Stimulated activated CD8-positive, alpha-beta memory T cell treated with anti-CD3 and anti-CD28 coated beads, Interleukin-12 subunit alpha, Interleukin-12 subunit beta, amount 100 ng/mL, for 24 hours (primary cell): Measurements from ENCODE around the gene ARMC8.
A peak's percentile ranks its signal among the peaks of the same experiment; 100 is the strongest.
"Not testable (repeated sequence)": the region's sequence is repeated elsewhere in the genome, so short reads cannot be mapped to it uniquely, and the experiment has no call there.

Experiments
- DNase-seq: peaks from one replicate; pipeline ENCODE4 v3.0.0-alpha.2; 2020; ENCODE audit errors: extremely low read depth

The ARMC8 gene, protein sequence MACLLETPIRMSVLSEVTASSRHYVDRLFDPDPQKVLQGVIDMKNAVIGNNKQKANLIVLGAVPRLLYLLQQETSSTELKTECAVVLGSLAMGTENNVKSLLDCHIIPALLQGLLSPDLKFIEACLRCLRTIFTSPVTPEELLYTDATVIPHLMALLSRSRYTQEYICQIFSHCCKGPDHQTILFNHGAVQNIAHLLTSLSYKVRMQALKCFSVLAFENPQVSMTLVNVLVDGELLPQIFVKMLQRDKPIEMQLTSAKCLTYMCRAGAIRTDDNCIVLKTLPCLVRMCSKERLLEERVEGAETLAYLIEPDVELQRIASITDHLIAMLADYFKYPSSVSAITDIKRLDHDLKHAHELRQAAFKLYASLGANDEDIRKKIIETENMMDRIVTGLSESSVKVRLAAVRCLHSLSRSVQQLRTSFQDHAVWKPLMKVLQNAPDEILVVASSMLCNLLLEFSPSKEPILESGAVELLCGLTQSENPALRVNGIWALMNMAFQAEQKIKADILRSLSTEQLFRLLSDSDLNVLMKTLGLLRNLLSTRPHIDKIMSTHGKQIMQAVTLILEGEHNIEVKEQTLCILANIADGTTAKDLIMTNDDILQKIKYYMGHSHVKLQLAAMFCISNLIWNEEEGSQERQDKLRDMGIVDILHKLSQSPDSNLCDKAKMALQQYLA

GRCh38 chr3:138187296-138188012 is at the start of gene ARMC8:
Gene ARMC8 (plus strand): TSS chr3:138187301. CDS start chr3:138187555, 254 bp downstream.
- DNase-seq, result peak; percentile 19

DNA sequence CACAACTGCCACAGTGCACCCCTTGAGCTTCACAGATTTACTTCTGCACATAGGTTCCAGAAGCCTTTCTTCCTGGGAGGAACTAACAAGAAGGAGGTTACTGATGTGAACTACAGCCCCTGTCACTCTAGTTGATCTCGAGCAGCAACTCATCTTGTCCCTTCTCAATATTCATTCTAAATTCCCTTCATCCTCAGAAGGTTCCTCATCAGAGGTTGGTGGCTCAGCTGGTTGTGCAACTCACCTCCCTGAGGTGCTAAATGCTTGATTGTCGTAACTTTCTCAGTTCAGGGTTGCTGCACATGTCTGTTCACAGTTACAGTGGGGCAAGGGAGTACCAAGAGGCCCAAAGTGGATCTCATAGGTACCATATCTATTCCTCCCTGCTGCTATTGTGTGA is 49.2 kb upstream of the ARMC8 start:
- no peak for DNase-seq

- DNase-seq, result no peak
Measured at GRCh38 chr3:138139691-138140090, 47.4 kb upstream of the ARMC8 start.

GRCh38 chr3:138140940-138141339 is 46.2 kb upstream of the ARMC8 start:
- DNase-seq, result no peak

DNA sequence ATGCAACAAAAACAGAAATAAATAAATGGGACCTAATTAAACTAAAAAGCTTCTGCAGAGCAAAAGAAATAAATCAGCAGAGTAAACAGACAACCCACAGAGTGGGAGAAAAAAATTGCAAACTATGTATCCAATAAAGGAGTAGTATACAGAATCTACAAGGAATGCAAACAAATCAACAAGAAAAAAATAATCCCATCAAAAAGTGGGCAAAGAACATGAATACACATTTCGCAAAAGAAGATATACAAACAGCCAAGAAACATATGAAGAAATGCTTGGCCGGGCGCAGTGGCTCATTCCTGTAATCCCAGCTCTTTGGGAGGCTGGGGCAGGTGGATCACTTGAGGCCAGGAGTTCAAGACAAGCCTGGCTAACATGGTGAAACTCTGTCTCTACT is 44.9 kb upstream of the ARMC8 start:
- not testable (repeated sequence) for DNase-seq

DNA sequence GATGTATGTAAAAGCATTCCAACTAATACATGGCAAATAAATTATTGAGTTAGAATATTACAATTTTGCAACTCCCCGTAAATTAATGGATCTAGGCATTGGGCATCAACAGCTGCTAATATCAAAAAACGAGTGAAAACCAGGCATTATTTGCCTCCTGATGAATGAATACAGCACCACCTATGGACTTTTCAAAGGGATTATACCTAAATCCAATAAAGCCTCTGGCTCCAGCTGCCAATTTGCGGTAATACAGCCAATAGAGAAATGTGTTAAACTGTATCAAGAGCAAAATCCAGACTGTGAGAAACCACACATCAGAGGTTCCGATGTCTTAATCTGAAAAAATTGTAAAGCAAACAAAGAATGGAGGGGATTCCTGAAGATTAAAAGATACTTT is 38.6 kb upstream of the ARMC8 start:
- DNase-seq, result no peak

- DNase-seq, result no peak
Measured at GRCh38 chr3:138154534-138154933, 32.6 kb upstream of the ARMC8 start.

DNA sequence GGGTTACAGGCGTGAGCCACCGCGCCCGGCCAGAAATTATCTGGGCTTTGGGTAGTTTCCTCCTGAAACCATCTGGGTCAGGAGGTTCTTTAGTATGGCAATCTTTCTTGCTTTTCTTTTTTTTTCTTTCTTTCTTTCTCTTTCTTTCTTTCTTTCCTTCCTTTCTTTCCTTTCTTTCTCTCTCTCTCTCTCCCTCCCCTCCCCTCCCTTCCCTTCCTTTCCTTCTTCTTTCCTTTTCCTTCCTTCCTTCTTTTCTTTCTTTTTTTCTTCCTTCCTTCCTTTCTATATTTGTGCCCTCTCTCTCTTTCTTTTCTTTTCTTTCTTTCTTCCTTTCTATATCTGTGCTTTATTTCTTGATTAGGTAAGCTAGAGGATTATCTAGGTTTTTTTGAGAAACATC is 29.4 kb upstream of the ARMC8 start:
- no peak for DNase-seq

DNA sequence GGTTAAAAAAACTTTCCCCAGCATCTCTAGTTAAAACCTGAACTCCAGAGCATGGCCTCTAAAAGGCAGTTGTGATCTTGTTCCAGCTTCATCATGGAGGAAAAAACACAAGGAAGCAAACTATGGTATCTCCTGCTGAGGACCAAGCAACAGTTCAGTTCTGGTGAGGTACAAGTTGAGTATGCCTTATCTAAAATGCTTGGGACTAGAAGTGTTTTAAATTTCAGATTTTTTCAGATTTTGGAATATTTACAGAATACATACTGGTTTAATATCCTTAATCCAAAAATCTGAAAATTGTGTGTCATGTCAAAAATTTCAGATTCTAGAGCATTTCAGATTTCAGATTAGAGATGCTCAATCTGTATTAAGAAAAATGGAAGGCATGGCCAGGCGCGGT is 22.0 kb upstream of the ARMC8 start:
- no peak for DNase-seq

- no peak for DNase-seq
Measured at GRCh38 chr3:138172625-138173024, 14.5 kb upstream of the ARMC8 start.

DNA sequence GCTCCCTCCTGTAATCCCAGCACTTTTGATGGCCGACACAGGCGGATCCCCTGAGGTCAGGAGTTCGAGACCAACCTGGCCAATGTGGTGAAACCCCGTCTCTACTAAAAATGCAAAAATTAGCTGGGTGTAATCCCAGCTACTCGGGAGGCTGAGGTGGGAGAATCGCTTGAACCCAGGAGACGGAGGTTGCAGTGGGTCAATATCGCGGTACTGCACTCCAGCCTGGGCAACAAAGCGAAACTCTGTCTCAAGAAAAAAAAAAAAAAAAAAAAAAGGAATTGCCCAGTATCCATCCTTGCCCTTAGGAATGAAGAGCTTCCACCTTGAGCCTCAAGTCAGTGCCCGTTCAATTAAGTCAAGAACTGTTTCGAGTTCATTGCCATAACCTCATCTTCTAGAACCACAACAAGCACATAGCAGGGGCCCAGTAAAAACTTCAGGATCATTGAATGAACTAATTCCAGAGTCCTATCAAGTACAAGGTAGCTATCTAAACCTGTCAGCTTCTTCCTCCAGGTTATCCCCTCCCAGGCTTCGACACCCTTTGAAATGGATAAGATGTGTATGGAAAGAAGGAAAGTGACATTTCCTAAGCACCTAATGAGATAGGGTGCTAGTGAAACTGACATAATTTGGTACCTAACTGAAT is 13.2 kb upstream of the ARMC8 start:
- DNase-seq, result no peak

DNA sequence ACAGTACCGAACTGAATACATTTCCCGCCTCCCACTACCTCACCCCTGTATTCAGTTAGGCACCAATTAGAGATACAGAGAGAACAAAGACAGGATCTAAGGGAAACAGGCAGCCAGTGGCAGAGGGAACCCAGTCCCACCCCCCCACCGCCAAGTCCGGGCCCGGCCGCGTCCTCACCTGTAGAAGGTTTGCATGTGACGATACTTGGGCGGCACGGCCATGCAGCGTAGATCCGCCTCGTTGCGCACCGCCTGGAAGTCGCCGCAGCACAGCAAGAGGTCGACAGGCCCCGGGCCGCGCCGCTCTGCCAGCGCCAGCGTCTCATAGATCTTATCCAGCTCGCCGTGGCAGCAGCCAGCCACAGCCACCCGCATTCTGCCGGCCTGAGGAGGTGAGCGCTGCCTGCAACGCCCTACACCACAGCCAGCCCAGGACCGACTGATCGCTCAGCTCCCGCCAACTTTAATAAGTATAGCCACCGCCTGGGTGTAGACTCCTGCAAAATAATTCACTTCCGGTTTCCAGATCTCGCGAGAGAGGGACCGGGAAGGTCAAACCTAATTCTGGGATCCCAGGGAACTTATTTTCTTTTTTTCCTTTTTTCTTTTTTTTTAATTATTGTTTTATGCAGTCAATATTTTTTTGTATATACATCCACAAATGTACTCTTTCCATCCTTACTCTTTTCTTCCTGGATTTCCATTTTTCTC is 12.5 kb upstream of the ARMC8 start, which contains the start of gene DBR1:
Gene DBR1, minus strand, starts transcription at position 501 of the 711 bp plus-strand sequence. Its CDS starts 126 bp downstream, at position 375.
- DNase-seq, result peak; percentile 16

DNA sequence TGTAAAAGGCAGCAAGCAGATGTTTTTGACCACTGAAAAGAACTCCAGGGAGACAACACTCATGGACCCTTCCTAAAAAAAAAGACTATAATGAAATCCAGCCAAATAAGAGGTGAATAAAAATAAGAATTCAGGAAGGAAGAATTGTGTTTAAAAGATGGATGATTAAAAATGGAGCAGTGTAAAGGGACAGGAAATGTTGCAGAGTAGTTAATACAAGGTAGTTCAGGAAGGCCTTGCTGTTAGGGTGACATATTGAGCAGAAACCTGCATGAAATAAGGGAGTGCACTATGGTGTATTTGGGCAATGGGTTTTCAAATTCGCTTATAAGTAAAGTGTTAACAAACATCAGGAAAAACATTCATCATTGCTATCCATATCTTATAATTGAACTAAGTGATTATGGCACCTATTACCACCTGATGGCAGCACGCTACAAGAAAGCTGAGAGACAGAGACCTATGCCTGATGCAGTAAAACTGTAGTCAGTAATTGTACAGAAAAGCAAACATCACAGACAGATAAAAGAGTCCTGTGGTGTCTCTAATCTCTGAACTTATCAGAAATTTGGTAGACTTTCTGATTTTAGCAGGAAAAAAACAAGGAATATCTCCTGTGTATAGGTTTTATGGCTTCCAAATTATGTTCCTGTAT is 6.6 kb upstream of the ARMC8 start:
- DNase-seq, result no peak

- DNase-seq, result no peak
Measured at GRCh38 chr3:138184994-138185393, 2.1 kb upstream of the ARMC8 start.

DNA sequence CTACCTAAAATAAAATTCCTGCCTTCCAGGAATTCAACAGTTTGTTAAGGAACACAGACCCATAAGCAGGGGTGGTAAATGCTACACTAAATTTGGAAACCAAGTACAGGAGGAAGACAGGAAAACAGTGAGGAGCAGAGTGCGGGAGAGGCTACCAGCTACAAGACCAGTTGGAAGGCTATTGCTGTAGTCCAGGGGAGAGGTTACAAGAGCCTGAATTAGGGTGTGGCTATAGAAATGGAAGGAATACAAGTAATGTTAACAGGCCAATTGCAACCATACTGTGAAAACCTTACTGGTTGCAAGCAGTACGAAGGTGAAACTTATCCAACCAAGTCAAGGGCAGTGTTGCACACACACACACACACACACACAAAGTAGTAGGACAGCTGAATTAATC is 880 bp upstream of the ARMC8 start:
- no peak for DNase-seq

DNA sequence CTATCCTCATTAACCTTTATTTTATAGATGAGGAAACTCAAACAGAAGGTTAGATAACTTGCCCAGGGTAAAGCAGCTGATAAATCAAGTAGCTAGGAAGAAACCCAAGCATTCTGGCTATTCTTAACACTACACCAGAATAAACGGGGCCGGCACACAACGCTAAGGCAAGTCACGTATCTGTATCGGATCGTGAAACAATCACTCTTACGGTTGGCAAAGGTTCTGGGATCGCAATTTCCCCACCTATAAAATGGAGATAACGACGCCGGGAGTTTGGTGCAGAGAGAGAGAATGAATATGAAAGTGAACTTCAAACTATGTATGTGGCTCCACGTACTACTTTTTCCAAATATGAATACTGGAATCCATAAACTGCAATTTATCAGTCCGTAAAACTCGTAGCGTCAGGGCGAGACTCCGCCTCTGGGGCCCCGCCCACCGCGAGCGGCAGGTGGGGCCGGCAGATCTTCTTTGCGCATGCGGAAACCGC is 252 bp upstream of the ARMC8 start:
- peak; percentile 76 for DNase-seq

- no peak for DNase-seq
Measured at GRCh38 chr3:138188013-138188730, 1.1 kb downstream of the ARMC8 start.

- DNase-seq, result no peak
Measured at GRCh38 chr3:138195481-138195880, 8.4 kb downstream of the ARMC8 start.

DNA sequence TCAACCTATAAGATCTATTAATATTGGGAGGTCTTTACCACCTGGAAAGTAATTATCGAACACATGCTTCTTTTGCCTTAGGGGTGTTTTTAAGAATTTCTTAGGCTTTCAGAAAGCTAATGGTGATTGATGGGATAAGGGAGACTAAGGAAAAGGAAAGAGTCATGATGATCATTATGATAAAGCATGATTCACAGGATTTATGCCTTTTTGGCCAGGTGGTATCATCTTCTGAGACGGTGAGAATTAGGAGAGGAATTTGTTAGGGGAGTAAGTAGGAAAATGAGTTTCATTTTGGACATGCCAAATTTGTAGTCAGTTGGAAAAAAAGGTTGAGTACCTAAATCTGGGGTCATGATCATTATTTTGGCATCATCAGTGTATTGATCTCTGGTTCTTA is 8.9 kb downstream of the ARMC8 start:
- no peak for DNase-seq

DNA sequence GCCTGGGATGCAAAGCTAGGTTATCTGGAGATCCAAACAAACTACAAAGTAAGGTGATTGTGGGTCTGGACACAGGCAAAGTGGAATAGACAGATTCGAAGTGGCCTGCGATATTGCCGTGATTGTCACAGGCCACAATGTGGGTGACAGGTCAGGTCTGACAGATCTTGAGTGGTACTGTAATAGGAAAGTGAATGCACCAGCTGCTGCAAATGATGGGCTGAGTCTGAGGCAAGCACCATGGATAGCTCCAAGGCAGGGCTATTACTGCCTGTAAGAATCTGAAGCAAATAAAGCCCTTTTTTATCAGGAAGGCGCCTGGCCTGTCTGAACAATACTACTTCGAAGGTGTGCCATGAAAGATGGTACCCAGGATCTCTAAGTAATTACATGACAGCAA is 10.0 kb downstream of the ARMC8 start:
- no peak for DNase-seq
